ENCODE measurements around the gene PCGF1. TPM values are rescaled to one million over a fixed set of nuclear protein-coding genes. Genes with fewer than 3 reads are reported as not detected.

PCGF1 gene
- total and polyA plus RNA-seq, 9 of the 15 experiments (the other 6 are each of a cell fraction or from before 2014, with no cell fraction given): 20.3 to 45.7 (median 29.3) TPM

DNA sequence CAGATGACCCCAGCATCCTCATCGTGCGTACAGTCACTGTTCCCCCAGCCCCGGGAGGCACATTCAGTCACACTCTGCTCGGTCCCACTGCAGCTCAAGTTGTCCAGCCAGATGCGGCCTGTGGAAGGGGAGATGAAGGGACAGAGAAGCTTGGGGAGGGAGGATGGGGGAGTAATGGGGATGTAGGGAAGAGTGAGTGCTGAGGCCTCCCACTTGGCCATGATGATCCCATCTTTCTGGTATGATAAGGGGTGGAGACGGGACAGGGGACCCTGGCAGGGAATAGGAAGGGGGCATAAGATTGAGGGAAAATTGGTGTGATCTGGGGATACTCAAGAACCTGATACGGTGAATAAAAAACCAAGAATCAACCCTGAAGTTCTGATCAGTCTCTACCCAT, 42.7 kb upstream of the PCGF1 start:
- no TSS peak for BruUV-seq (replicated peaks)
- H4K20me1 ChIP-seq (replicated peaks; ENCODE audit: control insufficient read depth, insufficient read depth, low read length): no peaks in the 10 kb centered on the region
- TF ChIP-seq CREB5 (CRISPR knock-in tag; IDR thresholded peaks at IDR 0.05) (no peak), CHD4 (IDR thresholded peaks at IDR 0.05; ENCODE audit: insufficient read depth, insufficient replicate concordance, low read depth, low read length, poor library complexity, severe bottlenecking) (no peak), RHOXF2B (CRISPR knock-in tag; conservative IDR thresholded peaks at IDR 0.05) (no peak), TRIM25 (IDR thresholded peaks at IDR 0.05; ENCODE audit: borderline replicate concordance) (no peak)
- no peaks in the 10 kb centered on the region for H3K9me1 ChIP-seq (ENCODE audit: control insufficient read depth, insufficient read depth, low read length)
- FAIRE-seq: no peak
- peak overlapping the region in 1 of 2 experiments; percentile 27; a peak in 1 of 4 replicates for H3K9ac ChIP-seq (ENCODE audit: insufficient read depth in 1 of 2, low read depth in 2 of 2, low read length in 2 of 2)
- H3K4me3 ChIP-seq: no peak overlapping the region
- ATAC-seq: no peak
- no peak overlapping the region for H2AFZ ChIP-seq (ENCODE audit: low read depth, low read length)
- no peak for DNase-seq (ENCODE audit: extremely low read depth in 1 of 4, low spot score in 3 of 4)
- no peak overlapping the region for H3K27ac ChIP-seq (ENCODE audit: extremely low read depth, low read depth, low read length)
- peaks cover 26 to 57% of the 10 kb centered on the region in 2 experiments for H3K4me1 ChIP-seq (replicated peaks in 1 of 2; ENCODE audit: control insufficient read depth in 2 of 2, insufficient read depth in 2 of 2, low read length in 2 of 2)
- intact Hi-C loops (cut with micrococcal nuclease): no loop called here
- H3K4me2 ChIP-seq (ENCODE audit: insufficient read depth, low read length): no peak overlapping the region
- H3K36me3 ChIP-seq (ENCODE audit: control insufficient read depth, insufficient read depth, low read length): no peaks in the 10 kb centered on the region
- WGBS (ENCODE audit: insufficient coverage, low coverage, missing lambda C conversion rate): 85% methylated on average over 7 of the region's 7 CpGs
- ChIA-PET CTCF (ENCODE audit: low intra/inter-chr PET ratio) (no interaction called here), POLR2A (interaction anchor here (0.9 to 1.5 kb wide), 3 partner anchors 8 to 67 kb away, joined by 3 to 6 read pairs (median 3); partner anchors contain the start of genes CCDC142 and TTC31)
- H3K9me3 ChIP-seq (replicated peaks; ENCODE audit: control insufficient read depth, insufficient read depth, low read depth, low read length): no peaks in the 10 kb centered on the region
- no peaks in the 10 kb centered on the region for H3K27me3 ChIP-seq (ENCODE audit: control insufficient read depth in 2 of 2, insufficient read depth in 2 of 2, low read length in 2 of 2)
- H3K79me2 ChIP-seq (ENCODE audit: control insufficient read depth, insufficient read depth, low read length): peaks cover 8% of the 10 kb centered on the region; the same call in 2 of the 3 replicates
- in situ Hi-C loops (cut with MboI): no loop called here

Measured in K562 (cell line).